Liver (tissue), 3 donors: Measurements from ENCODE around the gene CDK19.

Experiments used
- CTCF ChIP-seq: fragments of 150-350 bp; IDR thresholded peaks from 2 replicates; pipeline ENCODE4 v1.5.1; 2017; ENCODE audit warnings: improper control_type of control experiment, low read depth, low read length; ENCODE audit not compliant: missing input control
- TAF1 ChIP-seq: conservative IDR thresholded peaks from 2 replicates; pipeline ENCODE4 v1.6.1; 2016; ENCODE audit warnings: antibody characterized with exemption, mild to moderate bottlenecking
- donor health status: healthy.
- donor health status: healthy.

- TF ChIP-seq CTCF (no peak), TAF1 (no peak)
These were observed 252.9 kb downstream of the CDK19 start for GRCh38 chr6:110562316-110562915.
